CD4-positive, alpha-beta T cell (primary cell): ENCODE measurements around the gene GDAP1L1. TPM values are rescaled to one million over a fixed set of nuclear protein-coding genes. Genes with fewer than 3 reads are reported as not detected.

Experiments
- ATAC-seq: fragments of 200-7000 bp; cut with Tn5 transposase; one replicate; pipeline ENCODE4 v1.10.0; 2022; ENCODE audit warnings: mild to moderate bottlenecking; ENCODE audit not compliant: poor library complexity
- CTCF ChIA-PET: fragments of 350-600 bp; sonication (Branson Sonifier 250); formaldehyde crosslinking; loops from one replicate; lab custom pipeline; 2021; ENCODE audit warnings: antibody characterized with exemption, inconsistent platforms; lab: Charles Lee
- POLR2A ChIA-PET: fragments of 350-600 bp; sonication (Branson Sonifier 250); formaldehyde crosslinking; loops from one replicate; lab custom pipeline; 2021; ENCODE audit warnings: antibody characterized with exemption, inconsistent platforms; lab: Charles Lee
- DNase-seq, 14 experiments: peaks; one replicate each; pipeline ENCODE4 v3.0.0-alpha.2; 2013 to 2020; ENCODE audit warnings: mixed read lengths in 2 of 14
- H3K27ac ChIP-seq, 2 donors: one replicate each; pipeline versions ENCODE4 v1.5.1 to v1.7.0; 2013; ENCODE audit warnings: low read length in 2 of 2, low read depth in 1 of 2, mild to moderate bottlenecking in 1 of 2
- H3K27me3 ChIP-seq, 2 experiments: 1 replicate in 1 of 2; 2 replicates in 1 of 2; pipeline versions ENCODE4 v1.6.1 to v1.7.0; 2013; ENCODE audit warnings: low read length in 2 of 2, control low read depth in 1 of 2, mild to moderate bottlenecking in 1 of 2, moderate library complexity in 1 of 2; ENCODE audit not compliant: insufficient read depth in 2 of 2, control insufficient read depth in 1 of 2
- H3K36me3 ChIP-seq: one replicate; pipeline ENCODE4 v1.6.1; 2013; ENCODE audit warnings: low read length, control low read depth; ENCODE audit not compliant: insufficient read depth
- H3K4me1 ChIP-seq: one replicate; pipeline ENCODE4 v1.6.1; 2013; ENCODE audit warnings: low read length, control low read depth; ENCODE audit not compliant: insufficient read depth
- H3K4me3 ChIP-seq: one replicate; pipeline ENCODE4 v1.5.1; 2013; ENCODE audit warnings: mild to moderate bottlenecking, low read length, moderate library complexity
- H3K9me3 ChIP-seq, 2 experiments: 1 replicate in 1 of 2; 2 replicates in 1 of 2; pipeline versions ENCODE4 v1.6.1 to v1.7.0; 2013; ENCODE audit warnings: low read length in 2 of 2, mild to moderate bottlenecking in 2 of 2, control low read depth in 1 of 2, moderate library complexity in 1 of 2; ENCODE audit not compliant: control insufficient read depth in 1 of 2, insufficient read depth in 1 of 2
- H3K27ac Mint-ChIP-seq: one replicate; pipeline ENCODE4 v1.8.0; 2020; ENCODE audit warnings: mixed read lengths
- H3K27me3 Mint-ChIP-seq: one replicate; pipeline ENCODE4 v1.8.0; 2021; ENCODE audit warnings: mixed read lengths
- H3K36me3 Mint-ChIP-seq: one replicate; pipeline ENCODE4 v1.8.0; 2021; ENCODE audit warnings: low read depth, mixed read lengths
- H3K4me1 Mint-ChIP-seq: one replicate; pipeline ENCODE4 v1.8.0; 2021; ENCODE audit warnings: low read depth, mixed read lengths
- H3K4me3 Mint-ChIP-seq: one replicate; pipeline ENCODE4 v1.8.0; 2020; ENCODE audit warnings: mild to moderate bottlenecking, mixed read lengths
- H3K9me3 Mint-ChIP-seq: one replicate; pipeline ENCODE4 v1.8.0; 2020; ENCODE audit warnings: mixed read lengths
- CTCF ChIP-seq: fragments of 200-600 bp; IDR thresholded peaks from one replicate; pipeline ENCODE4 v1.8.0; 2022; ENCODE audit warnings: antibody characterized with exemption, mild to moderate bottlenecking
- intact Hi-C, 2 experiments: fragments of 100-400 bp; cut with DNase I in 1 of 2; cut with micrococcal nuclease in 1 of 2; formaldehyde crosslinking; loops; one replicate each; pipeline versions ENCODE4 v1.15.1 to v1.9.0; 2023 to 2025; cut with DNase I, micrococcal nuclease
- total RNA-seq, 174 experiments: library from RNA in 2 of 174; stranded (reverse) in 2 of 174; gene quantifications; one replicate each; pipeline ENCODE4 v1.2.3 and lab custom pipeline; 2021 to 2026

GDAP1L1 gene
- total RNA-seq, 2 experiments from 2014 or later = not detected

DNA sequence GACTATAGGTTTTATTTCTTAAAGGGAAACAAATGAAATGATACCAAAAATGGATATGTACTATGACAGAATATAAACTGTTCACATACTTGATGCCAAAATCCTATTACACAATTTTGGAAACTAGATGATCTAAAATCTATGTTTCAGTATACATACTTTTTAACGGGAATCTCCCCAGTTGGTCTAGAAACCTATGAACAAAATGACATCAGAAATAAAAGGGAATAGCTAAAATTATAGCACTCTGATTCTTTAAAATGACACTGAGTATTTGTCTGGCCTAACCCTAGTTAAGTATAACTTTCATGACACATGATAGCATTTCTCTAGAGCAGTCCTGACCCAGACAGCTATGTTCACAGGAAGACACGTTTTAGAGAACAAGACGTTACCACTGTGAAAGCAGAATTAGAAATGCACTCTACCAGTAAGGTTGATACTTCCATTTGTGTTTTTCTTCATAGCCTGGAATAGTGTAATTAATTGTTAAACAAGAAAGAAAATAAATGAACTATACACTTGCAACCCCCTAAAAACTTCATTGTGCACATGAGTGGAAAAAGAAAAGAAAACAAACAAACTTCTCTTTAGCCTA is 39.9 kb upstream of the GDAP1L1 start:
- intact Hi-C loops = no loop called here
- peak overlapping the region; percentile 62 for H3K4me3 Mint-ChIP-seq
- peaks cover 72% of the 10 kb centered on the region for H3K4me1 Mint-ChIP-seq
- no peaks in the 10 kb centered on the region for H3K9me3 Mint-ChIP-seq
- peaks cover 88% of the 10 kb centered on the region for H3K36me3 Mint-ChIP-seq
- Histone ChIP-seq H3K9me3 (no peaks in the 10 kb centered on the region), H3K27ac (no peak overlapping the region), H3K4me3 (no peak overlapping the region), H3K4me1 (peaks cover 23% of the 10 kb centered on the region), H3K36me3 (peaks cover 34% of the 10 kb centered on the region), H3K27me3 (no peaks in the 10 kb centered on the region)
- POLR2A ChIA-PET = no interaction called here
- CTCF ChIA-PET = interaction anchor here (2.0 kb wide), 1 partner anchor 11 kb away, joined by 9 read pairs; no protein-coding TSS in a partner anchor
- no peak for TF ChIP-seq CTCF
- H3K27ac Mint-ChIP-seq = peak overlapping the region; percentile 61
- DNase-seq = no peak
- ATAC-seq = no peak
- H3K27me3 Mint-ChIP-seq = no peaks in the 10 kb centered on the region

- TF ChIP-seq CTCF = no peak
- CTCF ChIA-PET = interaction anchor here (1.3 to 2.0 kb wide), 2 partner anchors 10 to 18 kb away, joined by 4 to 9 read pairs; no protein-coding TSS in a partner anchor
- H3K27ac ChIP-seq = no peak overlapping the region
Observed at GRCh38 chr20:44208165-44208564, 38.9 kb upstream of the GDAP1L1 start.

GRCh38 chr20:44208770-44209169 is 38.3 kb upstream of the GDAP1L1 start:
- H3K4me3 ChIP-seq = no peak overlapping the region

More at GRCh38 chr20:44208165-44208564, 38.9 kb upstream of the GDAP1L1 start:
- Histone ChIP-seq H3K4me1 (peaks cover 23% of the 10 kb centered on the region), H3K27me3 (no peaks in the 10 kb centered on the region), H3K36me3 (peaks cover 25% of the 10 kb centered on the region), H3K9me3 (no peaks in the 10 kb centered on the region), H3K4me3 (no peak overlapping the region)
- H3K4me3 Mint-ChIP-seq = peak overlapping the region; percentile 92
- POLR2A ChIA-PET = interaction anchor here (0.8 kb wide), 1 partner anchor 11 kb away, joined by 3 read pairs; no protein-coding TSS in a partner anchor
- H3K27ac Mint-ChIP-seq = peak overlapping the region; percentile 99
- H3K27me3 Mint-ChIP-seq = no peaks in the 10 kb centered on the region
- no peaks in the 10 kb centered on the region for H3K9me3 Mint-ChIP-seq
- intact Hi-C loops = no loop called here
- no peak for ATAC-seq
- no peak for DNase-seq
- peaks cover 72% of the 10 kb centered on the region for H3K4me1 Mint-ChIP-seq
- H3K36me3 Mint-ChIP-seq = peaks cover 79% of the 10 kb centered on the region

More at GRCh38 chr20:44208770-44209169, 38.3 kb upstream of the GDAP1L1 start:
- no peaks in the 10 kb centered on the region for H3K9me3 ChIP-seq
- H3K27ac ChIP-seq = no peak overlapping the region
- H3K9me3 Mint-ChIP-seq = no peaks in the 10 kb centered on the region
- ChIA-PET POLR2A (interaction anchor here (0.6 to 0.8 kb wide), 2 partner anchors 10 to 26 kb away, joined by 3 read pairs; no protein-coding TSS in a partner anchor), CTCF (interaction anchor here (1.3 to 2.0 kb wide), 3 partner anchors 9 to 102 kb away, joined by 4 to 9 read pairs (median 5); partner anchors contain the start of gene FITM2)
- peak overlapping the region; percentile 92 for H3K4me3 Mint-ChIP-seq
- H3K4me1 ChIP-seq = peaks cover 23% of the 10 kb centered on the region
- DNase-seq = no peak
- no peak for ATAC-seq
- no peaks in the 10 kb centered on the region for H3K27me3 ChIP-seq
- TF ChIP-seq CTCF = no peak
- peaks cover 67% of the 10 kb centered on the region for H3K4me1 Mint-ChIP-seq
- peaks cover 73% of the 10 kb centered on the region for H3K36me3 Mint-ChIP-seq
- peak overlapping the region; percentile 99 for H3K27ac Mint-ChIP-seq
- peaks cover 25% of the 10 kb centered on the region for H3K36me3 ChIP-seq
- no peaks in the 10 kb centered on the region for H3K27me3 Mint-ChIP-seq
- intact Hi-C loops = no loop called here
